SH-SY5Y (cell line): ENCODE data around the gene CELF2.

Source experiments
- GATA2 ChIP-seq: IDR thresholded peaks from 2 replicates; pipeline ENCODE4 v1.6.1; 2011; ENCODE audit warnings: mild to moderate bottlenecking, low read depth, low read length
- GATA3 ChIP-seq: IDR thresholded peaks from 2 replicates; pipeline ENCODE4 v1.6.1; 2011; ENCODE audit warnings: low read depth, mild to moderate bottlenecking, low read length, moderate library complexity

CELF2 gene

DNA sequence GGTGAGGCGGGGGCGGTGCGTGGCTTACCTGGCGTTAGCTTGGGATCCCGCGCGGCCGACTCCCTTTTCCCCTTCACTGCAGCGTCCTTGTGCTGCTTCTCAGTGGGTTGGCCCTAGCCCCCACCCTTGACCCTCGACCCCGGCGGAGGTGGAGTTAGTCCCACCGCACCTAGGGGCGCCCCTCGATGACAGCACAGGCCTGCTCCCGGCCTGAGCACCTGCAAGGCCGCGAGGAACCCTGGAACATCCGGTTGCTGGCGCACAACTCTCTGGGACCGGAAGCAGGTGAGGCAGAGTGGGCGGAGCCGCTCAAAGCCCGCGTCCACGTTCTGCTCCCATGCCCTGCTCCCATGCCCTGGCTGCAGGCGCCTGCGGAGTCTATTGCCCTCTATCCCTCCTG, 326.9 kb downstream of the CELF2 start:
- TF ChIP-seq GATA3 = no peak

DNA sequence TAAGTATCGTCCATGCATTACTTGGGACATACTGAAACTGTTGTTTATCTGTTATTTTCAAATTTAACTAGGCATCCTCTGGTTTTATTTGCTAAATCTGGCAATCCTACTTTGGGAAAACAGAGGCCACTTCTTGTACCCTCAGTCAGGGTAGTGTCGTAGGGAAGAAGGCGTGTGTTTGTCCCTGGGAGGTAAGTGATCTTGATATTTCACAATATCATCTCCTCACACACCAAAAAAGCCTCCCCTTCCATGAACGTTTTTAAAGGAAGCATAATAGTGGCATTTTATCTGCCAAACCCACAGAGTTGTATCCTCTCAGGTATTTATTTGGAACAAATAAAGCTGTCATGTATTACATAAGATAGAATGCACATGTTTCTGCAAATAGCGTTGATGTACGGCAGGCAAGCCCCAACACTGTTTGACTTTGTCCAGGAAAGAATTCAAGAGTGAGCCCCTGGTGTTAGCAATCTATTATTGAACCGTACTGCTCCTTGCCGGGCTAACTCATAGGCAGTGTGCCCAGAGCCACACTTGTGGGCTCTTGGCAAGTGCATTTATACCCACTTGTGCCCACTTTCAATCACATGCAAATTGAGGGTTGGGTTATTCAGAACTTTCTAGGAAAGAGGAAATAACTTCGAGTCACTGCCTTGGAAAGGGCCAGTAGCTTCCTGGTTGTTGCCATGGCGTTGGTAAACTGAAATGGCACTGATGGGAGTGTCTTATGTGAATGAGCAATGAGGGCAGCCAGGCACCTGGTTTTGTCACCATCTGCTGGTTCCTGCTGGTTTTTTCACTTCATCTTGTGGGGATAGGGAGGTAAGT, 327.8 kb downstream of the CELF2 start:
- no peak for TF ChIP-seq GATA2
- TF ChIP-seq GATA3 = no peak

DNA sequence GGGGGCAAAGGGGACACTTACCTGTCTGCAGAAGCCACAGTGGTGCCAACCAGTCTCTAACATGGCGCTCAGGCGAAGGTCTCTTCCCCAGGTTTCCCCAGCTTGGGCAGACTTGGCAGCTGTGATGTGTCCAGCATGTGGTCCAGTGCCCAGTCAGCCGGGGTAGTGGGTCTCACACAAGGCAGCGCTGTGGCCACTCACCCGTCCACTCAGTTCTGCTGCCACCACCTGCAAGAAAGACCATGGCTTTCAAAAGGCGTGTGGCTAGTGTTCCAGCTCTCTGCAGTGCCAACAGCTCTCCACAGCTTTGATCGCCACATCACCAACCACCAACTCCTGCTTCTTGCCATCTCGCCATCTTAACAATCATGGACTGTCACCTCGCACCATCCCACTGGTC, 334.1 kb downstream of the CELF2 start:
- TF ChIP-seq GATA3 (no peak), GATA2 (no peak)

DNA sequence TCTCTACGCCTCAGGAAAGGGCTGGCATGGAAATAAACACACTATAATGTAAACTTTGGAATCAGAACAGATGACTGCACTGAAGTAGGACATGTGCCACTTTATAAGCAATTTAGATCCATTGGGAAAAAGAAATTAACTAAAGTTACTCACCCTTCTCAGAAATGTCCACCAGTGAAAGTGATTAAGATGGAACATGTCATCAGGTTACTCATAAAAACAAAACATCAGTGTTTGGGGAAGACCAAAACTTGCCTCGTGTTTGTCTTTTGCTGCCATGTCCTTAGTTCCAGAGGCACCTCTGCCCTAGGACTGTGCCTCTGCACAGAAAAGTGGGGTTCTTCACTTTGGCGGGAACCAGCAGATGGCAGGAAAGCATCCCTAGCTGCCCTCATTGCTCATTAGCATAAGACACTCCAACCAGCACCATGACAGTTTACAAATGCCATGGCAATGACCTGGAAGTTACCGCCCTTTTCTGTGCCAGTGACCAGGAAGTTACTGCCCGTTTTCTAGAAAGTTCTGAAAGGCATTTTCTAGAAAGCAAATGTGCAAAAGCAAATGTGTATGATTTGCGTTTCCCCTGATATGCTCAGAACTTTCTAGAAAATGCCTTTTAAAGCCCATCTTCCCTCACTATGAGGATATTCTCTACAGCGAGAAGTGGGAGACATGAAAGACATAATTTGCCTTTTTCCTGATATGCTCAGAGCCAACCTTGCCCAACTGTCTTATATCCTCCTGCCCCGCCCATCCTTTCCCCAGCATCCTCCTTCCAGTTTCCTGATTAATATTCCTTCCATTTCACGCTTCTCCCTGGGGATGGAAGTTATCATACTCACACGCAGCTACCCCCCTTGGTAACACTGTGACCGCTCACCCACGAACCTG, 335.6 kb downstream of the CELF2 start:
- TF ChIP-seq GATA3 (no peak), GATA2 (no peak)

DNA sequence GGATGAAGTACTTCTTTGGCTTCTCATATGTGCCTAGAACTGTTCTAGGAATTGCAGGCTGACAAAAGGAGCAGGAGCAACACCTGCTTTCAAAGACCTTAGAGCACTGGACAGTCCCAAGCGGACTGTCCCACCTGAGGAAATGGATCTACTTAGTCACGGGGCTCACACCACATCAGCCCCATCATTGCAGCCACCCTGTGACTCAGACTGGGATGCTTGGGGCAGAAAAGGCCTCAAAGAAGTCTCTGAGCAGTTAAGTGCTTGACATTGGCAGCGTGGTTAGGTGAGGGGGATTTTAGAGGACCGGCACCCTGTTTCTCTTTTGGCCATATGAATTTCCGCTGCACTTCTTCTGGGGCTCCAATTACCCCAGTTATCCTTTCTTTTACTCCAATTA, 337.2 kb downstream of the CELF2 start:
- TF ChIP-seq GATA3 (no peak), GATA2 (no peak)

DNA sequence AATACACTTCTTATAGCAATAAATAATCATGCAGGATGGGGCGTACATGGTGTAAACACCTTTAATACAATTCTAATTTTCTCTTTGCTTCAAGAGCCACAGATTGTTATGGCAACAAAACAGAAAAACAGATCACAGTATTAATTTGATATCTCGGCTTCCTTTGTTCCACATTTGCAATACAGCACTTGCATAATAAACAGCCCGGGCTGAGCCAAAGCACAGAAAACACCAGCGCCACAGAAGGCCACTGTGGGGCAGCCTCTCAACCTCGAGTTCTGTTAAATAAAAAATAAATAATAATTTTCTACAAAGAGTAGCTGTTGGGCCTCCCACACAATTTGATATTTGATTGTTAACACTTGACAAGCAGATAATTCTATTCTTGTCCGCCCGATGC, 337.9 kb downstream of the CELF2 start:
- TF ChIP-seq GATA2 (no peak), GATA3 (no peak)

DNA sequence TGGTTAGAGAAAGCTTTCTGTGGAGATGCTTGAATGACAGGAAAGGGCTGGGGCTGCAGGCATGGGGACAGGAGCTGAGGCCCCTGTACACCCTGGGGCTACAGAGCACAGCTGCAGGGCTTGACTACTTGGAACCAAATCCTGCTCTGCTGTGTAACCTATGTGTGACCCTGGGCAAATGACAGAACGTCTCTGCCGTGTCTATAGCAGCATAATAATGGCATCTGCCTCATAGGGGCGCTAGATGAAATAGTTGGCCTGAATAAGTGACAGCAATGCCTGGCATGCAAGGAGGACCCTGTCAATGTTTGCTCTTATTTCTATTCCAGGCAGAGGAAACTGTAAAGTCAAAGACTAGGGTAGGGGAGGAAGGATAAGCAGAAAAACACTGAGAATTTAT, 339.8 kb downstream of the CELF2 start:
- TF ChIP-seq GATA2 (no peak), GATA3 (no peak)

DNA sequence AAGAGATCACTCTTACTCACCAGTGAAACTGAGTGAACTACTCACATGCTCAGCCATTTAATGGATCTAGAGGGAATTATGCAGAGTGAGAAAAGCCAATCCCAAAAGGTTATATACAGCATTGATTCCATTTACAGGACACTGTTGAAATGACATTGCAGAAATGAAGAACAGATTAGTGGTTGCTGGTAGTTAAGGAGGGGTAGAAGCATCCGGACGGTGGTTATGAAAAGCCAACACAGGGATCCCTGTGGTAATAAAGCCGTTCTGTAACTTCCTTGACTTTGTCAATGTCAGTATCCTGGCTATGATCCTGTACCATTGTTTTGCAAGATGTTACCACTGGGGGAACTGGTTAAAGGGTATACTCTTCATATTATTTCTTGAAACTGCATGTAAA, 340.3 kb downstream of the CELF2 start:
- no peak for TF ChIP-seq GATA3
- no peak for TF ChIP-seq GATA2

DNA sequence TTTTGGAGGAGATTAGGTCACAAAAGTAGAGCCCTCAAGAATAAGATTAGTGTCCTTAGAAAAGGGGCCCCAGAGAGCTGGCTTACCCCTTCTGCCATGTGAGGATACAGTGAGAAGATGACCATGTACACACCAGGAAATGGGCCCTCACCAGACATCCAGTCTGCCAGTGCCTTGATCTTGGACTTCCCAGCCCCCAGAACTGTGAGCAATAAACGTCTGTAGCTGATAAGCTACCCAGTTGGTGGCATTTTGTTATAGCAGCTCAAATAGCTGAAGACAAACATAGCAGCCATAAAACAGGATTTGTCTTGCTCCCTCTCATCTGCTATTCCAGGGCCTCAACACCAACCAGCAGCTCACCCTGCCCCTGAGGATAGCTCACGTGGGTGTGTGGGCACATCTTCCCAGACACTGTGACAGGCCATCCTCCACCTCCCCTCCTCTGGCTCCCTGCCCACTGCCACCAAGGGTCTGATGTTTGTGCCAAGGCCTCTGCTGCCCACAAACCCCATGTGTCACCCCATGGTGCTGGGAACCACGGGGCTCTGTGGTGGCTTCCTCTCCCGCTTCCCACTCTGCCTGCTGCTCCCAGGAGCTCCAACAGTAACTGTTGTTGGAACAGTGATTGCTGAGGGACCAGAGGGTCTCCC, 341.4 kb downstream of the CELF2 start:
- TF ChIP-seq GATA3 = no peak
- TF ChIP-seq GATA2 = no peak

DNA sequence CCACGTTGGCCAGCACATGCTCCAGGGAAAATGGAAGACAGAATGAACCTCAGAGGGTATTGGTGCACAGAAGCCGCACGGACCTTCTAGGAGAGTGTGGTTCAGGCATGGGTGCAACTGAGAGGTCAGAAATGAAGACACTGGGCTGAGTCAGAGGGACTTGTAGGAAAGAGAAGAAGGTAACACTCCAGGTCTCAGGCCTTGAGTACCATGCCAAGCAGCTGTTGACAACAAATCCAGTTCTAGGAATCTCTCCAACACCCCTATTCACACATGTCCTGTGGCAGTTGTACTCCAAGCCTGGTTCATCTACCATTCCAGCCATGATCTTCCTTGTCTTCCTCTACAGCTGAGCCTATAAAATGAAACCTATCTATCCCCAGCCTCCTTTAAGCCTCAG, 342.2 kb downstream of the CELF2 start:
- no peak for TF ChIP-seq GATA2
- TF ChIP-seq GATA3 = no peak

DNA sequence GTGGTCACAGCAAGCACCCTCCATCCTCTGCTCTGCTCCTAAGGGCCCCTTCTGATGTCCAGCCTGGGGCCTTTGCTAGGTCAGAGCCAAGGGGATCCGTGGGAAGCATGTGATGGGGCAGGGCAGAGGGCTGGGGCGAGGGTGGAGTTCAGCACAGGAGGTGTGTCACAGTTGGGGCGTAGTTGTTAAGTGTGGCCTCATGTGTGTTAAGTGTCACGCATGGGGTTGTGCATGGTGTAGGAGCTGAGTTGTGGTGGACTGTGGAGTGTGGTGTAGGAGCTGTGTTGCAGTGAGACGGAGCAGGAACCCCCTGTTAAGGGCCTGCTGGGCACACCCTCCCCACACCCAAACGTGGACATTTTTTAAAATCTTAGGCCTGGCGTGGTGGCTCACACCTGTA, 345.8 kb downstream of the CELF2 start:
- no peak for TF ChIP-seq GATA3
- TF ChIP-seq GATA2 = no peak

DNA sequence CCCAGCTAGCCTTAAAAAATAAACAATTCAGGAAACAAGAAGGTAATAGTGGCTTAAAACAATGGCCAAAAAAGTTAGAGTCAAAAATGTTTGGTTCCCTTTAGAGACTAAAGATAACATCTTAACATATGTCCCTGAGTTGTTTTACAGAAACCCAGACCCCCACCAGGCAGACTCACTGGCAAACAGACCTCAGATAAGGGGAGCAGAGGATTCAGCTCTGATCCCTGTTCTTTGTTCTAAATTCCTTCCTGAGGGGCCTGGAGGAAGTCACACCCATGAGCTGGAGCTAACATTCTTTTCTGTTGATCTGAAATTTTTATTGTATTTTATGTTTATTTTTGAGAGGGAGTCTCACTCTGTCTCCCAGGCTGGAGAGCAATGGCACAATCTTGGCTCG, 346.6 kb downstream of the CELF2 start:
- TF ChIP-seq GATA2 = no peak
- no peak for TF ChIP-seq GATA3

DNA sequence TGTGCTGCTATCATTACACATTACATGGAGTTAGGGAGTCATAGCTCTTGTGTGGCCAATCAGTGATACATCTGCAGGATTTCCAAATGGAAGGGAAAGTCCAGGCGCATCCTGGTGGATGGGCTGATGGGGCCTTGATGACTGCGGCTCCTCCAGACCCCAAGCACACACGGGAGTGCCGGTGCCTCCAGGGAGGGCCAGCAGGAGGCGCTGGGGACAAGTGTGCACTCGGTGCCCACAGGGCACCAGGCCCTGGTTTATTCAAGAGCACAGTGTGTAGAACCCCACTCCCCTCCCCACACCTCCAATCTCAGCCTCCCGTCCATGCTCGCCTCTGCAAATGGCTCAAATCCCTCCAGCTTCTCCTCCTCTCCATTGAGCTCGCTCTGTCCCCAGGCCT, 349.8 kb downstream of the CELF2 start:
- TF ChIP-seq GATA3 = no peak

DNA sequence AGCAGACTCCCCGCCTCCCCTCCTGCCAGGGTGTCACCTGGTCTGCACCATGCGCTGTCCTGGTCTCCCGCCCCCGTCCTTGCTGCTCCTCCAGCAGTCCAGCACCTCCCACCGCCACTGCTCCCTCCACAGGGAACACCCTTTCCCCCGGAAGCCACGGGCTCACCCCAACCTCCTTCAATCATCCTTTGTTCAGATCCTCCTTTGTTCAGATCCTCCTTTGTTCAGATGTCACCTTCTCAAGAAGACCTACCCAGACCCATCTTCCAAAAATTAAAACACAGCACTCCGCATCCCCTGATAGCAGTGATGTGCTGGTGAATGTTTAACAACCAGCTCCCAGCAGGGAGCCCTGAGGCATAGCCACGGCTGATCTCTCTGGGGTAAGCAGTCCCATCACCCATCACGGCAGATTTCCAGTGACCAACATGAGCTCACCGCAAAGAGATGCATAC, 356.1 kb downstream of the CELF2 start:
- TF ChIP-seq GATA2 (no peak), GATA3 (no peak)

DNA sequence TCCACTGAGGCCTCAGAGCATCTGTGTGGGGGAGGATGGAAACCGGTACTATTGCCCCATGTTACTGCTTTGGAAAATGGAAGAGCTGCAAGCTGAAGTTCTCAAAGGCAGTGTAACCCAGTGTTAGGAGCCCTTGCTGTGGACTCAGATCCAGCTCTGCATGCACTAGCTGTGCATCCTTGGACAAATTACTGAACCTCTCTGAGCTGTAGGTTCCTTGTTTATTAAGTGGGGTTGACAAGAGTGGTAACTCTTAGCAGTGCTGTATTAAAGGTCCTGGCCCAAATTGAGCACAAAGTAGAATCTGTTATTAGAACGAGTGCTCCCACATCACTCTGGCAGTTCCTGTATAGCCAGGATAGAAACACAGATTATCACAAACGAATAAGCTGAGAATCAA, 359.6 kb downstream of the CELF2 start:
- no peak for TF ChIP-seq GATA2
- no peak for TF ChIP-seq GATA3

DNA sequence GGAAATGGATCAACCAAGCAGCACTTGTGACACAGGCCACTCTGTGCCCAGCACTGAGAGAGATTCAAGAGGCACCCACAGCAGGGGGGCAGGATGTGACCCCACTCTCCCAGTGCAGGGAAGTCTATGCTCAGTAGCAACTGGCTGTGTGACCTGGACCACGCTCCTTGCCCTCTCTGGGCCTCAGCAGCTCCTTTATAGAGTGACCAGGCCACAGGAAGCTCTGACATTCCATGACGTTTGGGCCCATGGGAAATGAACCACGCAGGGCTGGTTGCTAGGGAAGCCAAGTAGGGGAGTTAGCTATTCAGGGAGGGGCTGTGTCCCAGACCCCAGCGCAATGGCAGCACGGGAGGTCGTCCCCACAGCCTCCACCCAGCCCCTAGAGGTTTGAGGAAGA, 361.2 kb downstream of the CELF2 start:
- TF ChIP-seq GATA2 (no peak), GATA3 (no peak)

DNA sequence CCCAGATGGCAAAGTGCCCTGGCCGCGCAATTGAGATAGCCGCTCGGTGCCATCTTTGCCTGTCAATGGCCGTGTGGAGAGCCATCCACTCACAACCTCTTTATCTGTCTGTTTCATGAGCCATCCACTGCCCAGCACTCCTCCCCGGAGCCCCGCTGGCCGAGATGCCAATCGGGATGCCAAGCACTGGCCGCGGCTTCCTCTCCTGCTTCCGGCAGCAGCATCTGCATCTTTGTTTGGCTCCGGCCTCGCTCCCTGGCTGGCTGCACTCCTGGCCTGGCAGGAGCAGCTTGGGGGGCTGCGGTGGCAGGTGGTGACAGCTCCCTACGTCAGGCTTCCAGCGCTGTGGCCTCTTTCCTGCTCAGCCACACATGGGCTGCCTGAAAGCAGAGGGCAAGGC, 362.1 kb downstream of the CELF2 start:
- TF ChIP-seq GATA2 = no peak
- no peak for TF ChIP-seq GATA3
